Measurements from ENCODE around the gene NUP98.
"Not testable (repeated sequence)": the region's sequence is repeated elsewhere in the genome, so short reads cannot be mapped to it uniquely, and the experiment has no call there.

Gene NUP98

DNA sequence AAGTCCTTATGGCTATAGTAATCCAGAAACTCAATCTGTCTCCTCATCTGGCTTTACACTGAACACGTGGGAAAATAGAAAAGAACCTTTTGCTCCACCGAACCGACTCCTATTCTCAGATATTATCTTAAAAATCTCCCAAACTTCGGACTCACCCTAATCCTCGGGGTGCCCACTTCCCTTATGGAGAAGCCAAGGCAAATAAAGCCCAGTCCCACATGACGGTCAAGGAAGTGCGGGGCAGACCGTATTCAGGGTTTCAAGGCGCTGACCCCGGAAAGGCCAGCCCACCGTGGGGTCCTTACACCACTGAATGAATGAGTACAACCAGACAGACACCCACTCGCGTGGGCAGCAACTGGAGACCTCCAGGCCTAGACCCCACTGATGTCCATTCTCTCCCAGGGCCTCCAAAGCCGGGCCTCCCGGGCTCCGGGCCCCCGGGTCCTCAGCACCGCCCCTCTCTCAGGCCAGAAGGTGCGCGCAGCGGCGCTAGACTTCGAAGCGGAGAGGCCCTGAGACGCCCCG, 489 bp downstream of the NUP98 start:
- no peak for DNase-seq (ENCODE audit: low spot score)
- TF ChIP-seq, protein P1, sequence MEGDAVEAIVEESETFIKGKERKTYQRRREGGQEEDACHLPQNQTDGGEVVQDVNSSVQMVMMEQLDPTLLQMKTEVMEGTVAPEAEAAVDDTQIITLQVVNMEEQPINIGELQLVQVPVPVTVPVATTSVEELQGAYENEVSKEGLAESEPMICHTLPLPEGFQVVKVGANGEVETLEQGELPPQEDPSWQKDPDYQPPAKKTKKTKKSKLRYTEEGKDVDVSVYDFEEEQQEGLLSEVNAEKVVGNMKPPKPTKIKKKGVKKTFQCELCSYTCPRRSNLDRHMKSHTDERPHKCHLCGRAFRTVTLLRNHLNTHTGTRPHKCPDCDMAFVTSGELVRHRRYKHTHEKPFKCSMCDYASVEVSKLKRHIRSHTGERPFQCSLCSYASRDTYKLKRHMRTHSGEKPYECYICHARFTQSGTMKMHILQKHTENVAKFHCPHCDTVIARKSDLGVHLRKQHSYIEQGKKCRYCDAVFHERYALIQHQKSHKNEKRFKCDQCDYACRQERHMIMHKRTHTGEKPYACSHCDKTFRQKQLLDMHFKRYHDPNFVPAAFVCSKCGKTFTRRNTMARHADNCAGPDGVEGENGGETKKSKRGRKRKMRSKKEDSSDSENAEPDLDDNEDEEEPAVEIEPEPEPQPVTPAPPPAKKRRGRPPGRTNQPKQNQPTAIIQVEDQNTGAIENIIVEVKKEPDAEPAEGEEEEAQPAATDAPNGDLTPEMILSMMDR (IDR thresholded peaks at IDR 0.05; ENCODE audit: extremely low read depth, missing control alignments): no peak

- TF ChIP-seq, protein P1 (IDR thresholded peaks at IDR 0.05; ENCODE audit: extremely low read depth, missing control alignments): no peak
- DNase-seq (ENCODE audit: low spot score): no peak
Measured at GRCh38 chr11:3796346-3796745, 1.0 kb downstream of the NUP98 start.

DNA sequence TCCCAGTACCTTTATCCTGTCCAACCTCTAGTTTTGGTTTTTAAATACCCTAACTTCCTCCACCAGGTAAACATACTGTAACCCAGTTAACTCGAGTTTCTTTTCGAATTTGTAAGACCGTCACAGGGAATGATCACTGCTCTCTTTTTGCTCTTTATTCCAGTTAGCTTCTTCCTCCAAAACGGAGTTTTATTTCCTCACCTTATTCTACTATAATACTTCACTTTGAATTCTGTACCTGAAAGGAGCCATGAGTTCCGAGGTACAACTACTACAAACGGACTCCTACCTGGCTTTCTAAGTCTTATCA, 1.4 kb downstream of the NUP98 start:
- DNase-seq (ENCODE audit: low spot score): no peak
- TF ChIP-seq, protein P1 (IDR thresholded peaks at IDR 0.05; ENCODE audit: extremely low read depth, missing control alignments): no peak

DNA sequence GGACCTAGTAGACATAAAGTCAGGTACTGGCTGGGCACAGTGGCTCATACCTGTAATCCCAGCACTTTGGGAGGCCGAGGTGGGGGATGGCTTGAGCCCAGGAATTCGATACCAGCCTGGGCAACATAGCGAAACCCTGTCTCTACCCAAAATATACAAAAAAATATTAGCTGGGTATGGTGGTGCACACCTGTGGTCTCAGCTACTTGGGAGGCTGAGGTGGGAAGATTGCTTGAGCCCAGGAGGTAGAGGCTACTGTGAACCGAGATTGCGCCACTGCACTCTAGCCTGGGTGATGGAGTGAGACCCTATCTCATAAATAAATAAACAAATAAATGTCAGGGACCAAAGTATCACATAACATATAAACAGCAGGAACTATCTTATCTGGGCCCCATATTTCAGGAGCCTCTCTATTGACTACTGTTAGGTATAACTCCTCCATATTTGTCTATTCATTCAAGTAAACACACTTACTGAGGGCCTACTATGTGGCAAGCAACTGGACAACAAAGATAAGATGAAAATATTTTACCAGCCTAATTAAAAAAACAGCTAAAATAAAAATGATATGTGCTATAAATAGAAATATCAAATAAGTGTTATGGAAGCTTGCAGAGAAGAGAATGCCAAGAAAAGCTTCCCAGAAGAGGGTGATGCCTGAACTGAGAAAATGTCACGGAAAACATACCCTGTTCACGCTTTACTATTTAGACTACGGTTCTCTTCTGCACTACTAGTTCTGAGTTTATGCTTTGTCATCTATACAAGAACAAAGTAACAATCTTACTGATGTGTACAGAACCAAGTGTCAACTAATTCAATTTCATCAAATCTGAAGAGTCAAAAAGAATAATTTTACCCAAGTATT, 2.0 kb downstream of the NUP98 start:
- DNase-seq (ENCODE audit: low spot score): no peak
- TF ChIP-seq, protein P1 (IDR thresholded peaks at IDR 0.05; ENCODE audit: extremely low read depth, missing control alignments): no peak

GRCh38 chr11:3794387-3794786, 3.0 kb downstream of the NUP98 start:
- DNase-seq (ENCODE audit: low spot score): not testable (repeated sequence)

GRCh38 chr11:3786781-3787428, 10.4 kb downstream of the NUP98 start:
- no peak for DNase-seq (ENCODE audit: low spot score)
- TF ChIP-seq, protein P1 (IDR thresholded peaks at IDR 0.05; ENCODE audit: extremely low read depth, missing control alignments): no peak

GRCh38 chr11:3783611-3784010, 13.7 kb downstream of the NUP98 start:
- no peak for DNase-seq (ENCODE audit: low spot score)
- TF ChIP-seq, protein P1 (IDR thresholded peaks at IDR 0.05; ENCODE audit: extremely low read depth, missing control alignments): no peak

Measured in GM20000 (cell line).